ENCODE results near the gene ABCC1.

ABCC1 gene

GRCh38 chr16:16028311-16028999 is 79.0 kb downstream of the ABCC1 start:
- Histone ChIP-seq H3K9me3 (ENCODE audit: insufficient read depth, low read length) (no peaks in the 10 kb centered on the region), H3K27ac (ENCODE audit: low read length) (no peak overlapping the region), H4K20me1 (ENCODE audit: insufficient read depth, low read length) (peaks cover 6% of the 10 kb centered on the region), H3K4me2 (ENCODE audit: low read length) (no peak overlapping the region), H3K36me3 (replicated peaks; ENCODE audit: low read depth, low read length) (peaks cover 33% of the 10 kb centered on the region), H2AFZ (ENCODE audit: low read depth, low read length) (no peak overlapping the region), H3K9ac (ENCODE audit: low read length) (no peak overlapping the region), H3K4me3 (ENCODE audit: low read length) (no peak overlapping the region), H3K79me2 (ENCODE audit: low read length) (peaks cover 45% of the 10 kb centered on the region), H3K4me1 (ENCODE audit: low read length) (peaks cover 17% of the 10 kb centered on the region), H3K27me3 (ENCODE audit: low read depth, low read length) (no peaks in the 10 kb centered on the region)
- no peak for TF ChIP-seq EZH2phosphoT487 (IDR thresholded peaks at IDR 0.05; ENCODE audit: low read depth)
- no peak for TF ChIP-seq CTCF (IDR thresholded peaks at IDR 0.05; ENCODE audit: low read depth, low read length)

GRCh38 chr16:16029431-16030011 is 80.1 kb downstream of the ABCC1 start:
- Histone ChIP-seq H3K4me1 (ENCODE audit: low read length) (peaks cover 14% of the 10 kb centered on the region), H3K4me2 (ENCODE audit: low read length) (no peak overlapping the region), H2AFZ (ENCODE audit: low read depth, low read length) (no peak overlapping the region), H3K4me3 (ENCODE audit: low read length) (no peak overlapping the region), H3K36me3 (replicated peaks; ENCODE audit: low read depth, low read length) (peaks cover 32% of the 10 kb centered on the region), H3K9me3 (ENCODE audit: insufficient read depth, low read length) (no peaks in the 10 kb centered on the region), H4K20me1 (ENCODE audit: insufficient read depth, low read length) (peaks cover 6% of the 10 kb centered on the region), H3K9ac (ENCODE audit: low read length) (no peak overlapping the region), H3K79me2 (ENCODE audit: low read length) (peaks cover 39% of the 10 kb centered on the region), H3K27me3 (ENCODE audit: low read depth, low read length) (no peaks in the 10 kb centered on the region), H3K27ac (ENCODE audit: low read length) (no peak overlapping the region)
- TF ChIP-seq CTCF (IDR thresholded peaks at IDR 0.05; ENCODE audit: low read depth, low read length) (no peak), EZH2phosphoT487 (IDR thresholded peaks at IDR 0.05; ENCODE audit: low read depth) (no peak)

- H3K4me2 ChIP-seq (ENCODE audit: low read length), result no peak overlapping the region
- no peak overlapping the region for H3K9ac ChIP-seq (ENCODE audit: low read length)
- TF ChIP-seq CTCF (IDR thresholded peaks at IDR 0.05; ENCODE audit: low read depth, low read length) (no peak), EZH2phosphoT487 (IDR thresholded peaks at IDR 0.05; ENCODE audit: low read depth) (no peak)
- no peak overlapping the region for H2AFZ ChIP-seq (ENCODE audit: low read depth, low read length)
- H3K27ac ChIP-seq (ENCODE audit: low read length), result no peak overlapping the region
- no peaks in the 10 kb centered on the region for H3K9me3 ChIP-seq (ENCODE audit: insufficient read depth, low read length)
- H4K20me1 ChIP-seq (ENCODE audit: insufficient read depth, low read length), result peaks cover 4% of the 10 kb centered on the region
- H3K79me2 ChIP-seq (ENCODE audit: low read length), result peaks cover 30% of the 10 kb centered on the region
- no peak overlapping the region for H3K4me3 ChIP-seq (ENCODE audit: low read length)
- no peaks in the 10 kb centered on the region for H3K27me3 ChIP-seq (ENCODE audit: low read depth, low read length)
- H3K36me3 ChIP-seq (replicated peaks; ENCODE audit: low read depth, low read length), result peaks cover 32% of the 10 kb centered on the region
- H3K4me1 ChIP-seq (ENCODE audit: low read length), result peaks cover 5% of the 10 kb centered on the region
Observed at GRCh38 chr16:16030449-16030848, 81.0 kb downstream of the ABCC1 start.

- no peak for TF ChIP-seq EZH2phosphoT487 (IDR thresholded peaks at IDR 0.05; ENCODE audit: low read depth)
- no peak for TF ChIP-seq CTCF (IDR thresholded peaks at IDR 0.05; ENCODE audit: low read depth, low read length)
- Histone ChIP-seq H3K4me3 (ENCODE audit: low read length) (no peak overlapping the region), H3K27me3 (ENCODE audit: low read depth, low read length) (no peaks in the 10 kb centered on the region), H4K20me1 (ENCODE audit: insufficient read depth, low read length) (peaks cover 3% of the 10 kb centered on the region; the same call in 1 of the 2 replicates), H3K27ac (ENCODE audit: low read length) (no peak overlapping the region), H2AFZ (ENCODE audit: low read depth, low read length) (no peak overlapping the region), H3K4me2 (ENCODE audit: low read length) (no peak overlapping the region), H3K36me3 (replicated peaks; ENCODE audit: low read depth, low read length) (peaks cover 39% of the 10 kb centered on the region), H3K9me3 (ENCODE audit: insufficient read depth, low read length) (no peaks in the 10 kb centered on the region), H3K79me2 (ENCODE audit: low read length) (peaks cover 22% of the 10 kb centered on the region), H3K4me1 (ENCODE audit: low read length) (peaks cover 2% of the 10 kb centered on the region; the same call in 1 of the 2 replicates), H3K9ac (ENCODE audit: low read length) (no peak overlapping the region)
Observed at GRCh38 chr16:16031401-16031800, 82.0 kb downstream of the ABCC1 start.
